GM18867 (cell line): ENCODE measurements around the gene NEGR1.

Experiments
- ATAC-seq: cut with Tn5 transposase; IDR thresholded peaks from one replicate; pipeline ENCODE4 v1.9.1; 2021; ENCODE audit warnings: mild to moderate bottlenecking, moderate library complexity; ENCODE audit not compliant: unreplicated experiment

Gene NEGR1

GRCh38 chr1:71869326-71869725 lies 413.0 kb downstream of the NEGR1 start:
- ATAC-seq = no peak

- no peak for ATAC-seq
These were observed 419.6 kb downstream of the NEGR1 start for GRCh38 chr1:71862756-71863155.

- ATAC-seq = no peak
These were observed 421.3 kb downstream of the NEGR1 start for GRCh38 chr1:71861022-71861421.

GRCh38 chr1:71859806-71860205 lies 422.5 kb downstream of the NEGR1 start:
- no peak for ATAC-seq

- no peak for ATAC-seq
These were observed 424.5 kb downstream of the NEGR1 start for GRCh38 chr1:71857862-71858261.

- no peak for ATAC-seq
These were observed 429.0 kb downstream of the NEGR1 start for GRCh38 chr1:71853360-71853759.

- ATAC-seq = no peak
These were observed 431.4 kb downstream of the NEGR1 start for GRCh38 chr1:71850936-71851335.

GRCh38 chr1:71850515-71850914 lies 431.8 kb downstream of the NEGR1 start:
- no peak for ATAC-seq

- no peak for ATAC-seq
These were observed 439.3 kb downstream of the NEGR1 start for GRCh38 chr1:71843012-71843411.

GRCh38 chr1:71839876-71840275 lies 442.5 kb downstream of the NEGR1 start:
- ATAC-seq = no peak

GRCh38 chr1:71836904-71837303 lies 445.4 kb downstream of the NEGR1 start:
- no peak for ATAC-seq

- peak; percentile 91 for ATAC-seq
These were observed 446.9 kb downstream of the NEGR1 start for GRCh38 chr1:71835442-71835813.

- ATAC-seq = peak; percentile 12
These were observed 447.5 kb downstream of the NEGR1 start for GRCh38 chr1:71834601-71835441.

GRCh38 chr1:71831646-71832045 lies 450.7 kb downstream of the NEGR1 start:
- no peak for ATAC-seq

- ATAC-seq = peak; percentile 49
These were observed 453.0 kb downstream of the NEGR1 start for GRCh38 chr1:71829346-71829745.

- ATAC-seq = no peak
These were observed 453.8 kb downstream of the NEGR1 start for GRCh38 chr1:71828431-71829012.

- ATAC-seq = no peak
These were observed 458.5 kb downstream of the NEGR1 start for GRCh38 chr1:71823708-71824305.

GRCh38 chr1:71817028-71817427 lies 465.3 kb downstream of the NEGR1 start:
- ATAC-seq = no peak

GRCh38 chr1:71809085-71809484 lies 473.3 kb downstream of the NEGR1 start:
- no peak for ATAC-seq

GRCh38 chr1:71804140-71804539 lies 478.2 kb downstream of the NEGR1 start:
- ATAC-seq = no peak

- no peak for ATAC-seq
These were observed 486.3 kb downstream of the NEGR1 start for GRCh38 chr1:71796006-71796405.

- ATAC-seq = no peak
These were observed 490.1 kb downstream of the NEGR1 start for GRCh38 chr1:71792264-71792663.
